Measurements from ENCODE around the gene HORMAD2. TPM values are rescaled to one million over a fixed set of nuclear protein-coding genes. Genes with fewer than 3 reads are reported as not detected.

Gene HORMAD2
- total RNA-seq, 2 donors from 2014 or later: 6.9 TPM; not detected in 1

GRCh38 chr22:30104501-30105156, 24.4 kb downstream of the HORMAD2 start:
- WGBS: 83% methylated on average over 3 of the region's 3 CpGs
- intact Hi-C loops (cut with DNase I): loop anchor here (10.0 kb wide), 1 partner anchor 380 kb away; no protein-coding TSS in a partner anchor

GRCh38 chr22:30105483-30105882, 25.2 kb downstream of the HORMAD2 start:
- no peak overlapping the region for H3K27ac ChIP-seq
- no peaks in the 10 kb centered on the region for H3K4me1 ChIP-seq (replicated peaks)
- no peaks in the 10 kb centered on the region for H3K27me3 ChIP-seq (replicated peaks; ENCODE audit: insufficient read depth)
- no peaks in the 10 kb centered on the region for H3K36me3 ChIP-seq
- intact Hi-C loops (cut with DNase I): loop anchor here (10.0 kb wide), 1 partner anchor 379 kb away; no protein-coding TSS in a partner anchor
- DNase-seq (ENCODE audit: low spot score): no peak
- TF ChIP-seq POLR2AphosphoS5 (IDR thresholded peaks at IDR 0.05) (no peak), POLR2A (IDR thresholded peaks at IDR 0.05) (no peak)
- TF ChIP-seq, protein P1, sequence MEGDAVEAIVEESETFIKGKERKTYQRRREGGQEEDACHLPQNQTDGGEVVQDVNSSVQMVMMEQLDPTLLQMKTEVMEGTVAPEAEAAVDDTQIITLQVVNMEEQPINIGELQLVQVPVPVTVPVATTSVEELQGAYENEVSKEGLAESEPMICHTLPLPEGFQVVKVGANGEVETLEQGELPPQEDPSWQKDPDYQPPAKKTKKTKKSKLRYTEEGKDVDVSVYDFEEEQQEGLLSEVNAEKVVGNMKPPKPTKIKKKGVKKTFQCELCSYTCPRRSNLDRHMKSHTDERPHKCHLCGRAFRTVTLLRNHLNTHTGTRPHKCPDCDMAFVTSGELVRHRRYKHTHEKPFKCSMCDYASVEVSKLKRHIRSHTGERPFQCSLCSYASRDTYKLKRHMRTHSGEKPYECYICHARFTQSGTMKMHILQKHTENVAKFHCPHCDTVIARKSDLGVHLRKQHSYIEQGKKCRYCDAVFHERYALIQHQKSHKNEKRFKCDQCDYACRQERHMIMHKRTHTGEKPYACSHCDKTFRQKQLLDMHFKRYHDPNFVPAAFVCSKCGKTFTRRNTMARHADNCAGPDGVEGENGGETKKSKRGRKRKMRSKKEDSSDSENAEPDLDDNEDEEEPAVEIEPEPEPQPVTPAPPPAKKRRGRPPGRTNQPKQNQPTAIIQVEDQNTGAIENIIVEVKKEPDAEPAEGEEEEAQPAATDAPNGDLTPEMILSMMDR (IDR thresholded peaks at IDR 0.05): no peak
- H3K4me3 ChIP-seq: no peak overlapping the region
- H3K9me3 ChIP-seq: no peaks in the 10 kb centered on the region

More at GRCh38 chr22:30104501-30105156, 24.4 kb downstream of the HORMAD2 start:
- no peak overlapping the region for H3K27ac ChIP-seq
- H3K27me3 ChIP-seq (replicated peaks; ENCODE audit: insufficient read depth): no peaks in the 10 kb centered on the region
- no peaks in the 10 kb centered on the region for H3K4me1 ChIP-seq (replicated peaks)
- DNase-seq (ENCODE audit: low spot score): no peak
- no peak overlapping the region for H3K4me3 ChIP-seq
- H3K36me3 ChIP-seq: no peaks in the 10 kb centered on the region
- no peaks in the 10 kb centered on the region for H3K9me3 ChIP-seq
- TF ChIP-seq, protein P1 (IDR thresholded peaks at IDR 0.05): no peak
- TF ChIP-seq POLR2A (IDR thresholded peaks at IDR 0.05) (no peak), POLR2AphosphoS5 (IDR thresholded peaks at IDR 0.05) (no peak)

DNA sequence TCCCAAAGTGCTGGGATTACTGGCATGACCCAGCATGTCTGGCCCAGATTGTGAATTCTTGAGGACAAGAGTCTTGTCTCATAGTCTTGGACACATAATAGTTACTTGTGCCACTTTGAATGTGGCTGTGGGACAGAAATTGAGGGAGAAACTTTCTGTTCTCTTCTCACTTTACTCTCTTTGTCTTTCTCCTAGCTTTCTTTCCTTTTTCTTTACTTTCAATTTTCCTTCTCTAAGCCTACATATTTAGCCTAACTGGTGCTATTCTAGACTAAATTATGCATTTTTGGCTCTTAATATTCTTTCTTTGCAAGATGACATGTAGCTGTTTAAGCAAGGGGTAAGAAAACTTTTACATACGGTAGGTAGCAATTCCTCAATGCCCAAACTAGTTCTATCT, 33.2 kb downstream of the HORMAD2 start:
- no peak for TF ChIP-seq POLR2A (IDR thresholded peaks at IDR 0.05)
- no peak for TF ChIP-seq POLR2AphosphoS5 (IDR thresholded peaks at IDR 0.05)
- TF ChIP-seq, protein P1 (IDR thresholded peaks at IDR 0.05): no peak
- Histone ChIP-seq H3K27ac (no peak overlapping the region), H3K4me1 (replicated peaks) (no peaks in the 10 kb centered on the region), H3K9me3 (no peaks in the 10 kb centered on the region), H3K36me3 (no peaks in the 10 kb centered on the region), H3K4me3 (no peak overlapping the region), H3K27me3 (replicated peaks; ENCODE audit: insufficient read depth) (no peaks in the 10 kb centered on the region)
- intact Hi-C loops (cut with DNase I): no loop called here
- WGBS: 69% methylated on average over 1 of the region's 1 CpG
- no peak for DNase-seq (ENCODE audit: low spot score)

- DNase-seq (ENCODE audit: low spot score): no peak
- Histone ChIP-seq H3K4me3 (no peak overlapping the region), H3K27ac (no peak overlapping the region), H3K27me3 (replicated peaks; ENCODE audit: insufficient read depth) (no peaks in the 10 kb centered on the region), H3K36me3 (no peaks in the 10 kb centered on the region), H3K4me1 (replicated peaks) (no peaks in the 10 kb centered on the region), H3K9me3 (no peaks in the 10 kb centered on the region)
- intact Hi-C loops (cut with DNase I): no loop called here
- TF ChIP-seq POLR2A (IDR thresholded peaks at IDR 0.05) (no peak), POLR2AphosphoS5 (IDR thresholded peaks at IDR 0.05) (no peak)
- TF ChIP-seq, protein P1 (IDR thresholded peaks at IDR 0.05): no peak
- 83% methylated on average over 1 of the region's 1 CpG for WGBS
Observed at GRCh38 chr22:30114361-30114760, 34.1 kb downstream of the HORMAD2 start.

GRCh38 chr22:30115705-30116104, 35.4 kb downstream of the HORMAD2 start:
- intact Hi-C loops (cut with DNase I): no loop called here
- WGBS: 97% methylated on average over 2 of the region's 2 CpGs
- TF ChIP-seq, protein P1 (IDR thresholded peaks at IDR 0.05): no peak
- TF ChIP-seq POLR2A (IDR thresholded peaks at IDR 0.05) (no peak), POLR2AphosphoS5 (IDR thresholded peaks at IDR 0.05) (no peak)
- no peaks in the 10 kb centered on the region for H3K27me3 ChIP-seq (replicated peaks; ENCODE audit: insufficient read depth)
- H3K4me1 ChIP-seq (replicated peaks): no peaks in the 10 kb centered on the region
- no peaks in the 10 kb centered on the region for H3K9me3 ChIP-seq
- DNase-seq (ENCODE audit: low spot score): no peak
- H3K27ac ChIP-seq: no peak overlapping the region
- H3K36me3 ChIP-seq: no peaks in the 10 kb centered on the region
- H3K4me3 ChIP-seq: no peak overlapping the region

Measured in prostate gland (tissue), 2 donors.